BJ (cell line): ENCODE data around the gene SEBOX. TPM values are rescaled to one million over a fixed set of nuclear protein-coding genes. Genes with fewer than 3 reads are reported as not detected.

Experiments used
- CTCF ChIA-PET: fragments of 350-600 bp; formaldehyde crosslinking; extraction: SDS; loops from one replicate; lab custom pipeline; 2021; ENCODE audit warnings: antibody characterized with exemption, inconsistent platforms; lab: Yijun Ruan, JAX
- POLR2A ChIA-PET: fragments of 300-600 bp; sonication (Branson Sonifier 250); formaldehyde crosslinking; extraction: SDS; loops from one replicate; lab custom pipeline; 2021; ENCODE audit warnings: antibody characterized with exemption; lab: Charles Lee
- DNase-seq: peaks from one replicate; pipeline ENCODE4 v3.0.0-alpha.2; 2011; ENCODE audit warnings: low read depth
- H3K27me3 ChIP-seq: 2 replicates; pipeline ENCODE4 v1.6.0; 2011; ENCODE audit warnings: low read length; ENCODE audit not compliant: control insufficient read depth, insufficient read depth
- H3K36me3 ChIP-seq: 2 replicates; pipeline ENCODE4 v1.5.1; 2011; ENCODE audit warnings: low read length; ENCODE audit not compliant: control insufficient read depth, insufficient read depth
- H3K4me3 ChIP-seq: 2 replicates; pipeline ENCODE4 v1.5.1; 2011; ENCODE audit warnings: low read depth, mild to moderate bottlenecking, control low read depth, low read length
- CTCF ChIP-seq: IDR thresholded peaks from 2 replicates; pipeline ENCODE4 v1.5.1; 2011; ENCODE audit warnings: low read depth, mild to moderate bottlenecking, control low read depth, inconsistent platforms, low read length, moderate library complexity; ENCODE audit not compliant: insufficient read depth
- polyA plus RNA-seq: library from polyadenylated mRNA; depleted of rRNA; stranded (reverse); fragments of >200 nt; gene quantifications from 2 replicates; pipeline ENCODE4 v1.2.3, GENCODE V29; 2011

Gene SEBOX
- polyA plus RNA-seq, 1 experiment = not detected

GRCh38 chr17:28365487-28365886, 488 bp upstream of the SEBOX start:
- no peaks in the 10 kb centered on the region for H3K27me3 ChIP-seq
- peaks cover 17% of the 10 kb centered on the region for H3K36me3 ChIP-seq
- POLR2A ChIA-PET = no interaction called here
- TF ChIP-seq CTCF = no peak
- H3K4me3 ChIP-seq = no peak overlapping the region
- CTCF ChIA-PET = no interaction called here
- DNase-seq = no peak

- no peaks in the 10 kb centered on the region for H3K27me3 ChIP-seq
- ChIA-PET POLR2A (no interaction called here), CTCF (no interaction called here)
- no peak for DNase-seq
- peaks cover 21% of the 10 kb centered on the region for H3K36me3 ChIP-seq
- no peak overlapping the region for H3K4me3 ChIP-seq
- TF ChIP-seq CTCF = no peak
Measured at GRCh38 chr17:28363776-28364650, 986 bp downstream of the SEBOX start.

- CTCF ChIA-PET = no interaction called here
Measured at GRCh38 chr17:28363186-28363585, 1.8 kb downstream of the SEBOX start.

GRCh38 chr17:28357901-28358197, 7.2 kb downstream of the SEBOX start:
- ChIA-PET CTCF (interaction anchor here (0.6 to 1.4 kb wide), 5 partner anchors 10 to 562 kb away, joined by 3 to 5 read pairs (median 4); partner anchors contain the start of gene VTN), POLR2A (interaction anchor here (0.6 to 1.2 kb wide), 5 partner anchors 11 to 556 kb away, joined by 3 to 5 read pairs (median 3); partner anchors contain the start of gene TNFAIP1)
- no peak for TF ChIP-seq CTCF
- DNase-seq = no peak
- Histone ChIP-seq H3K4me3 (peak overlapping the region; percentile 93), H3K27me3 (no peaks in the 10 kb centered on the region), H3K36me3 (peaks cover 27% of the 10 kb centered on the region)

More at GRCh38 chr17:28363186-28363585, 1.8 kb downstream of the SEBOX start:
- TF ChIP-seq CTCF = no peak
- H3K27me3 ChIP-seq = no peaks in the 10 kb centered on the region
- peaks cover 21% of the 10 kb centered on the region for H3K36me3 ChIP-seq
- POLR2A ChIA-PET = no interaction called here
- no peak overlapping the region for H3K4me3 ChIP-seq
- DNase-seq = no peak

- Histone ChIP-seq H3K27me3 (no peaks in the 10 kb centered on the region), H3K4me3 (peak within 1 kb of the TSS; percentile 93), H3K36me3 (peaks cover 24% of the 10 kb centered on the region)
- POLR2A ChIA-PET = interaction anchor here (0.6 to 1.2 kb wide), 5 partner anchors 10 to 556 kb away, joined by 3 to 5 read pairs (median 3); partner anchors contain the start of gene TNFAIP1
- no peak for TF ChIP-seq CTCF
- DNase-seq = peak; percentile 57
- CTCF ChIA-PET = interaction anchor here (0.6 to 1.4 kb wide), 5 partner anchors 10 to 562 kb away, joined by 3 to 5 read pairs (median 4); partner anchors contain the start of gene VTN
Measured at GRCh38 chr17:28357061-28357900, 7.7 kb downstream of the SEBOX start, which contains the start of gene POLDIP2. TSS of gene POLDIP2 (minus strand) at chr17:28357527. CDS start at chr17:28357448, 79 bp downstream.
